T-helper 17 cell (primary cell): ENCODE measurements around the gene FAM171A2. TPM values are rescaled to one million over a fixed set of nuclear protein-coding genes. Genes with fewer than 3 reads are reported as not detected.

Experiments used
- ATAC-seq: fragments of 150-1000 bp; cut with Tn5 transposase; 2 replicates; pipeline ENCODE4 v1.10.0; 2021; ENCODE audit warnings: mild to moderate bottlenecking, moderate library complexity
- DNase-seq, 3 donors: peaks; one replicate each; pipeline versions ENCODE4 v3.0.0 to v3.0.0-alpha.2; 2020 to 2021
- H3K9me3 ChIP-seq: one replicate; pipeline ENCODE4 v1.7.0; 2013; ENCODE audit warnings: low read length, mild to moderate bottlenecking; ENCODE audit not compliant: control insufficient read depth, poor library complexity, severe bottlenecking
- H3K27ac Mint-ChIP-seq: one replicate; pipeline ENCODE4 v1.8.0; 2022; ENCODE audit warnings: mild to moderate bottlenecking, moderate library complexity, mixed read lengths
- H3K27me3 Mint-ChIP-seq: one replicate; pipeline ENCODE4 v1.8.0; 2022; ENCODE audit warnings: mixed read lengths
- H3K36me3 Mint-ChIP-seq: one replicate; pipeline ENCODE4 v1.8.0; 2022; ENCODE audit warnings: low read depth, mixed read lengths
- H3K4me1 Mint-ChIP-seq: one replicate; pipeline ENCODE4 v1.8.0; 2022; ENCODE audit warnings: mild to moderate bottlenecking, mixed read lengths
- H3K4me3 Mint-ChIP-seq: one replicate; pipeline ENCODE4 v1.8.0; 2022; ENCODE audit warnings: mild to moderate bottlenecking, moderate library complexity, mixed read lengths
- total RNA-seq, 4 donors: library from RNA in 2 of 4; stranded (reverse) in 2 of 4; gene quantifications; one replicate each; pipeline ENCODE4 v1.2.3 and lab custom pipeline; 2022 to 2026

The FAM171A2 gene
- total RNA-seq, 2 donors from 2014 or later = 0.07 to 0.31 TPM

- no peaks in the 10 kb centered on the region for H3K9me3 ChIP-seq
- Mint-ChIP-seq H3K27me3 (no peaks in the 10 kb centered on the region), H3K4me1 (peaks cover 16% of the 10 kb centered on the region), H3K36me3 (no peaks in the 10 kb centered on the region), H3K4me3 (peak within 1 kb of the TSS; percentile 93), H3K27ac (peak within 1 kb of the TSS; percentile 96)
- ATAC-seq (peak; percentile 78), DNase-seq (peak; percentile 94 to 96 (median 95))
Observed at GRCh38 chr17:44324571-44325275, 38.9 kb downstream of the FAM171A2 start, which contains the start of gene SLC25A39. TSS of gene SLC25A39 (minus strand) at chr17:44324823. CDS start at chr17:44323562, 1,261 bp downstream.

DNA sequence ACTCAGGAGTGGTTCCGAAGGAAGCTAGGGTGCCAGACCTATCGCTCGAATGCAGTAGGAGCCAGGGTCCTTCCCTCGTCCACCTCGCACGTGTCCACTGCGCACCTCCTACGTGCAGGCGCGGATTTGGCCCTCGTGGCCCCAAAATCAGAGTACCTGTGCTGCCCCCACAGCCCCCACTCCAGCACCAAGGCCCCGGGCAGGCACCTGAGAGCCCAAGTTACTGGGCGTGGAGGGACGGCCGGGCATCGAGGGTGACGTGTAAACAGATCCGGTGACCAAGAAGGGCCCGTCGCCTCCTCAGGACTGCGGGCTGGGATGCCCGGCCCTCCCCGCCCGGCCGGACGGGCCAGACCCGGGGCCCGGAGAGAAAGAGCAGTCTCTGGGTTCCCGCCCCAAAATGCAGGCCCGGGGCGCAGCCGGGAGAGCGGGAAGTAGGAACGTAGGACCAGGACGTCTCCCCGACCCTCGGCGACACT is 39.5 kb downstream of the FAM171A2 start:
- no peaks in the 10 kb centered on the region for H3K27me3 Mint-ChIP-seq
- ATAC-seq = no peak
- peaks cover 2% of the 10 kb centered on the region for H3K36me3 Mint-ChIP-seq
- H3K4me3 Mint-ChIP-seq = peak overlapping the region; percentile 93
- H3K4me1 Mint-ChIP-seq = peaks cover 16% of the 10 kb centered on the region
- peak overlapping the region; percentile 24 for H3K27ac Mint-ChIP-seq
- H3K9me3 ChIP-seq = no peaks in the 10 kb centered on the region
- no peak for DNase-seq

- DNase-seq (no peak), ATAC-seq (no peak)
- Mint-ChIP-seq H3K4me3 (peak overlapping the region; percentile 93), H3K36me3 (peaks cover 2% of the 10 kb centered on the region), H3K27ac (peak overlapping the region; percentile 24), H3K27me3 (peaks cover 1% of the 10 kb centered on the region), H3K4me1 (peaks cover 16% of the 10 kb centered on the region)
- no peaks in the 10 kb centered on the region for H3K9me3 ChIP-seq
Observed at GRCh38 chr17:44323359-44324091, 40.1 kb downstream of the FAM171A2 start.

DNA sequence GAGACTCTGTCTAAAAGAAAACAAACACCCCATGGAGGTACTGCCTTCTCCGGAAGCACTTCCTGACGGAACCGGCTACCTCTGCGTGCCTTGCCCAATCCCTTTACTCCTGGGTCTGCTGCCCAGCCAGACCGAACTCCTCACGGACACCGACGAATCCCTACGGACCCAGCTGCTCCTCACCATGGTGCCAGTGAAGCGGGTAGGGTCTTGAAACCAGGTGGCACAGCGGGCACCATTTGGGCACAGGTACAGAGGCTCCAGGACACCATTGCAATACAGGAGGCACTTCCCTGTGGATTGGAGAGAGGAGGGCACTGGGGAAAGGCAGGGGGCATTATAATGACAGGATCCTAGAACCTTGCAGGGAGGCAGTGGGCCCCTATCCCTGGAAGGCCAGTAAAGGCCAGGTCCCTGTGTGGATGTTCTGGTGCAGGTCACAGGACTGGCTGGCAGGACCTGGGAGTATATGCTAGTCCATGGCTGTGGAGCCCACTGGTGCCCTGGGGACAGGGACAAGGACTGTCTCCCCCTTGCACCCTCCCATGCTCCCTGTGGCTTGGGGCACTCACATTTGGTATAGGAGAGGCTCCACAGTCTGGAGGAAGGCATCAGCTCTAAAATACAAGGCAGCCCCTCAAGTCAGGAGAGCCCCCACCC is 41.3 kb downstream of the FAM171A2 start:
- Mint-ChIP-seq H3K27ac (no peak overlapping the region), H3K36me3 (peaks cover 2% of the 10 kb centered on the region), H3K4me3 (peak overlapping the region; percentile 43), H3K27me3 (peaks cover 13% of the 10 kb centered on the region), H3K4me1 (peaks cover 15% of the 10 kb centered on the region)
- no peak for ATAC-seq
- DNase-seq = no peak
- H3K9me3 ChIP-seq = no peaks in the 10 kb centered on the region

DNA sequence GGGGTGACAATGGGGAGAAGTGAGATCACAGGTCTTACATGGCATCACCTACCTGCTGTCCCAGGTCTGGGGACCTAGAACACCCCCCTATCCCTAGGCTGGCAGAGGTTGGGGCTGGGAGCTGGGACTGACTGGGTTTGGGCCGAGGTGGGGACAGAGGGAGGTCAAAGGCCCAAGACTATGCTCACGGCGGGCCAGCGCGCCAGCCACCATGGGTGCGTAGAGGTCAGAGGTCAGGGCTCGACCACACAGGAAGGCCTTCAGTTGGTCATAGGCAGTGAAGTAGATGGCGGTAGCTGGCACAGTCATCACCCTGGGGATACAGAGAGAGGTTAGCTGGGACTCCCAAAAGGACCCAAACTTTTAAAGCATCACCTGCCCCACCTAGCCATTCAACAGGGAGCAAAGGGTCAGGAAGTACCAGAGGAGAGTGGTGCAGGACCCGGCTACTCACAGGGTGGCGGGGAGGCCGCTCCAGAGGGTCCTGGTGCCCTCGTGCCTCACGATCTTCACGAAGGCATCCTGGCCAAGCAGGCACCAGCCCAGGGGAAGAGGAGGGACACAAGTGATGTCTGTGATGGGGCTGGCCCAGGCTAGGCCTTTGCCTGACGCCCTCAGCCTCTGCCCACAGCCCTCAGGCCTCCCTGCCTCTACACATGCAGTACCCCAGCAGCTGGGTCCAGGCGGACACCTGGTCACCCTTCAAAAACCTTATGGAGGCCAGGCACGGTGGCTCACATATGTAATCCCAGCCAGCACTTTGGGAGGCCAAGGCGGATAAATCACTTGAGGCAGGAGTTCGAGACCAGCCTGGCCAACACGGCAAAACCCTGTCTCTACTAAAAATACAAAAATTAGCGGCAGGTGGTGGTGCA is 42.2 kb downstream of the FAM171A2 start:
- ATAC-seq (no peak), DNase-seq (no peak)
- H3K4me1 Mint-ChIP-seq = peaks cover 14% of the 10 kb centered on the region
- peaks cover 2% of the 10 kb centered on the region for H3K36me3 Mint-ChIP-seq
- H3K27me3 Mint-ChIP-seq = peaks cover 19% of the 10 kb centered on the region
- H3K27ac Mint-ChIP-seq = no peak overlapping the region
- no peaks in the 10 kb centered on the region for H3K9me3 ChIP-seq
- no peak overlapping the region for H3K4me3 Mint-ChIP-seq

- ATAC-seq (no peak), DNase-seq (no peak)
- Mint-ChIP-seq H3K4me3 (no peak overlapping the region), H3K36me3 (peaks cover 9% of the 10 kb centered on the region), H3K27ac (no peak overlapping the region), H3K27me3 (peaks cover 30% of the 10 kb centered on the region), H3K4me1 (peaks cover 17% of the 10 kb centered on the region)
- no peaks in the 10 kb centered on the region for H3K9me3 ChIP-seq
Observed at GRCh38 chr17:44320066-44320465, 43.6 kb downstream of the FAM171A2 start.

DNA sequence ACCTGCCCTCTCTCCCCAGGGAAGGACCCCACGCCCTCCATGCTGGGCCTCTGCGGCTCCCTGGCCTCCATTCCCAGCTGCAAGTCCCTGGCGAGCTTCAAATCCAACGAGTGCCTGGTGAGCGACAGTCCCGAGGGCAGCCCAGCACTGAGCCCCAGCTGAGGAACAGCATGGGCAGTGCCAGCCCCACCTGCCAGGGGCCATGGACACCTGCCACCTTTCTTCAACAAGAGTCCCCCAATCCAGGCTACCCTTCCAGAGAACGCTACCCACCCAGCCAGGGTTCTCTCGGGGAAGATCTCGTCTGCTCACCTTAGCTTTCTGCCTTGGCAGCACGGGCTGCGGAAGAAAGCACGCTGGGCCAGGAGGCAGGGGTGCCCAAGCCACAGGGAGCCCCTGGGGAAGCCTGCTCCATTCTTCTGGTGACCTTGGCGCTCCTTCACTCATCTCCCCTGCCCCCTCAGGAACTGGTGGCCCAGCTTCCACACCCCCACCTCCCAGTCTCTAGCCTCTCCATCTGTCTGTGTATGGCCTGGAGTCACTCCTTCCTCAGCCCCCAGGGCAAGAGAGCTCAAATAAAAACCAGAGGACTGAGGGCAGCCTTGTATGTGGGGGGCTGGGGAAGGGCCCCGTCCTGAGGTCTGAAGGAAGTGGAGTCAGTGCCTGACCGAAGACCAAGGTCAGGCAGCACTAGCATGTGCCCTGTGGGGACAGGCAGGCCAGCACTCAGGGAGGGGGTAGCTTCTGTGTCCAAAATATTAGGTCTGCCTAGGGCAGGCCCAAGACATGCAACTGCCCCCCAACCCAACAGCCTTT is 45.4 kb downstream of the FAM171A2 start:
- H3K9me3 ChIP-seq = no peaks in the 10 kb centered on the region
- ATAC-seq (no peak), DNase-seq (no peak)
- Mint-ChIP-seq H3K4me1 (peaks cover 16% of the 10 kb centered on the region), H3K27ac (no peak overlapping the region), H3K36me3 (peaks cover 11% of the 10 kb centered on the region), H3K4me3 (no peak overlapping the region), H3K27me3 (peaks cover 37% of the 10 kb centered on the region)

DNA sequence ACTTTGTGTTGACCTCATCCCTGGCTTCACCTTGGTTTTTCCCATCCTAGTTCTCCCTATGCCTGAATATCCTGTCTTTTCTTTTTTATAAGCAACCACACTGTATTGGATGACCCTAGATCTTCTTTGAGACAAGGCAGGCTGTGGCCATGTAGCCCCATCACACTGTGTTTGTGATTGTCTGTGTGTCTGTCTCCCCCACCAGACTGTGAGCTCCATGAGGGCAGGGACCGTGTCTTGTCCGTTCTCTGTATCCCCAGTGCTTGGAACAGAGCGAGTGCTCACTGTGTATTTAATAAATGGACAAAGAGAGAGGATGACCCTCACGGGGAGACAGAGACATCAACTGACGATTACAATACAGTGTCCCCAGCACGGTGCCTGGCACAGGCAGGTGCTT is 46.1 kb downstream of the FAM171A2 start:
- ATAC-seq = no peak
- peaks cover 42% of the 10 kb centered on the region for H3K27me3 Mint-ChIP-seq
- no peak overlapping the region for H3K27ac Mint-ChIP-seq
- H3K4me1 Mint-ChIP-seq = peaks cover 16% of the 10 kb centered on the region
- DNase-seq = no peak
- no peaks in the 10 kb centered on the region for H3K9me3 ChIP-seq
- peaks cover 11% of the 10 kb centered on the region for H3K36me3 Mint-ChIP-seq
- peak overlapping the region; percentile 15 for H3K4me3 Mint-ChIP-seq

DNA sequence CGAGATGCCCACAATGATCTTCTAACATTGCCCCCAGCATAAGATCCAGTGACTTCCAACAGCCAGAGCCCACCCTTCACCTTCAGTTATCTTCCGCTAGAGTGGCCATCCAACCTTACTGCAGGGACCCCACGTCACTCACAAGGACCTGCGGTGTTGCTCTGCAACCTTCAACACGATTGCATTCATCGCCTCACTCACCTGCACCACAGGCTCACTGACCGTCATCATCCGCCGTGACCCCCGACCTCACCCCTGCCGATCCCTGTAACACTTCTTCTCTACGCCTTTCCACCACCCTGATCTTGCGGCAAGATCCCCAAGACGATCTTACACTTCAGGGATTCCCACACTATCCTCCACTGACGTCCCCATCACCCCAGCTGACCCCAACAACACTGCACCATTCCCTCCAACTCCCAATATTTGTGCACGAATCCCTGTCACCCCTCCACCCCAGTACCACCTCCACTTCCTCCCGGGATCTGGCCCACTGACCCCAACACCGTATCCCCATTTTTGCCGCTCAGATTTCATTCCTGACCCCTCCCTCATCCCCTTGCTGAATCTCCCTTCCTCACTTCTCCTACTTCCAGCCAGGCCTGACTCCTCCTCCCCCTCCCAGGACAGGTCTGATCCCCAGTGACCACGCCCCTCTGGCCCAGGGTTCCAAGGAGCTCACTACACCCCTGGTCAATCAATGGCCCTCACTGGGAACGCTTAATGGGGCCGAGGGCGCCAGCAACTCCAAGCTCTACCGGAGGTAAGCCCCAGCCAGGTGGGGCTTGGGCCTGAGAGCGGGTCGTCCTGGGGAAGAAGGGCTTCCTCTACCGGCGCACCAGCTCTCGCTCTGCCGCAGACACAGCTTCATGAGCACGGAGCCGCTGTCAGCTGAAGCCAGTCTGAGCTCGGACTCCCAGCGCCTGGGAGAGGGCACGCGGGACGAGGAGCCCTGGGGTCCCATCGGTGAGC is 47.6 kb downstream of the FAM171A2 start:
- H3K9me3 ChIP-seq = no peaks in the 10 kb centered on the region
- Mint-ChIP-seq H3K4me1 (peaks cover 16% of the 10 kb centered on the region), H3K27me3 (peaks cover 42% of the 10 kb centered on the region), H3K36me3 (peaks cover 13% of the 10 kb centered on the region), H3K27ac (no peak overlapping the region), H3K4me3 (peak overlapping the region; percentile 91)
- no peak for DNase-seq
- no peak for ATAC-seq

DNA sequence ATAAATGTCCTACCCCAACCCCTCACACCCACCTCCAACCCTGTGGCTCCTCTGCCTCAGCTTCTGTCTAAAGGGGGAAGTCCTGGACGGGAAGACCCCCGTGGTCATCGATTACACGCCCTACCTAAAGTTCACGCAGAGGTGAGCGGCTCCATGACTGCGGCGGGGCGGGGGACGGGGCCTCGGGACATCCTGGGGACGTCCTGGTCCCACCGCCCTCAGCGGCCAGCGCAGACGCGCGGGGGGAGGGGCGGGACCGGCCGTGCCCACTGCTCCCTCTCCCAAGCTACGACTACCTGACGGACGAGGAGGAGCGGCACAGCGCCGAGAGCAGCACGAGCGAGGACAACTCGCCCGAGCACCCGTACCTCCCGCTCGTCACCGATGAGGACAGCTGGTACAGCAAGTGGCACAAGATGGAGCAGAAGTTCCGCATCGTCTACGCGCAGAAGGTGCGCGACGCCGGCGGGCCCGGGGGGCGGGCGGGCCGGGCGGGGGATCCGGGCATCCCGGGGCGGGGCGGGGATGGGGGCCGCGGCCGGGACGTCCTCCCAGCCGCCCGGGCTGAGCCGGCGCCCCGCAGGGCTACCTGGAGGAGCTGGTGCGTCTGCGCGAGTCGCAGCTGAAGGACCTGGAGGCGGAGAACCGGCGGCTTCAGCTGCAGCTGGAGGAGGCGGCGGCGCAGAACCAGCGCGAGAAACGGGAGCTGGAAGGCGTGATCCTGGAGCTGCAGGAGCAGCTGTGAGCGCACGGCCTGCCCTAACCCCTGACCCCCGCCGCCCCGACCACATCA is 48.6 kb downstream of the FAM171A2 start:
- Mint-ChIP-seq H3K4me3 (peak overlapping the region; percentile 91), H3K27me3 (peaks cover 42% of the 10 kb centered on the region), H3K36me3 (peaks cover 13% of the 10 kb centered on the region), H3K4me1 (peaks cover 16% of the 10 kb centered on the region), H3K27ac (no peak overlapping the region)
- peak; percentile 78 for ATAC-seq
- H3K9me3 ChIP-seq = no peaks in the 10 kb centered on the region
- peak in 2 of 3 donors; percentile 19 to 22 for DNase-seq

DNA sequence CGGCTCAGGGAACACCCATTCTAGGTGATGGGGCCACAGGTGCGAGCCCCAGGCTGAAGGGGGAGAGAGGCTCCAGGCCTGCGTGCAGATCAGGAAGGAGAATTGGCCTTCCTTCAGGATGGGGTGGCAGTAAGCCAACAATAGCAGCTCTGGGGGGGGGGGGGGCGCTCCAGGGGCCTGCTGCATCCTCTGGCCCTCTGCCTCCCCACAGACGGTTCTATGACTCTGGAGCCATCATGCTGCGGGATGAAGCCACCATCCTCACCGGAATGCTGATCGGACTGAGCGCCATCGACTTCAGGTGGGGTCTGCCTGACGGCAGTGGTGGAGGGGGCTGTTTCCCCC is 49.2 kb downstream of the FAM171A2 start:
- peak overlapping the region; percentile 71 for H3K4me3 Mint-ChIP-seq
- no peak overlapping the region for H3K27ac Mint-ChIP-seq
- peaks cover 46% of the 10 kb centered on the region for H3K27me3 Mint-ChIP-seq
- ATAC-seq = no peak
- peaks cover 12% of the 10 kb centered on the region for H3K36me3 Mint-ChIP-seq
- DNase-seq = no peak
- no peaks in the 10 kb centered on the region for H3K9me3 ChIP-seq
- peaks cover 20% of the 10 kb centered on the region for H3K4me1 Mint-ChIP-seq
